Measurements from ENCODE around the gene ZXDB. TPM values are rescaled to one million over a fixed set of nuclear protein-coding genes. Genes with fewer than 3 reads are reported as not detected.

The ZXDB gene
- total and polyA plus RNA-seq, 10 of the 15 experiments (the other 5 are each of a cell fraction or from before 2014, with no cell fraction given): 0.47 to 8.1 (median 2.9) TPM

GRCh38 chrX:57643698-57644097, 51.9 kb downstream of the ZXDB start:
- 0% methylated on average over 1 of the region's 1 CpG for WGBS (ENCODE audit: insufficient coverage, insufficient replicate concordance, low lambda C conversion rate, missing lambda C conversion rate)
- Histone ChIP-seq H3K4me3 (no peak overlapping the region), H2AFZ (ENCODE audit: control insufficient read depth, low read depth, low read length) (no peak overlapping the region), H3K9ac (ENCODE audit: control insufficient read depth, insufficient read depth, low read length) (no peak overlapping the region), H3K27me3 (replicated peaks in 1 of 2; ENCODE audit: control insufficient read depth in 2 of 2, insufficient read depth in 2 of 2, low read length in 1 of 2) (no peaks in the 10 kb centered on the region), H3K9me3 (replicated peaks; ENCODE audit: control insufficient read depth, insufficient read depth, low read length) (no peaks in the 10 kb centered on the region), H3K4me2 (ENCODE audit: control insufficient read depth, insufficient read depth) (no peak overlapping the region), H3K27ac (ENCODE audit: control insufficient read depth, insufficient read depth) (no peak overlapping the region), H3K36me3 (ENCODE audit: control insufficient read depth in 2 of 2, insufficient read depth in 2 of 2, low read length in 1 of 2) (no peaks in the 10 kb centered on the region), H4K20me1 (ENCODE audit: control insufficient read depth, insufficient read depth) (no peaks in the 10 kb centered on the region), H3K4me1 (ENCODE audit: control insufficient read depth, insufficient read depth, low read length) (no peaks in the 10 kb centered on the region), H3K79me2 (ENCODE audit: control insufficient read depth, insufficient read depth, low read length) (no peaks in the 10 kb centered on the region)
- FAIRE-seq (no peak), ATAC-seq (no peak), DNase-seq (ENCODE audit: low read depth, low spot score) (no peak)
- no TSS peak for BruUV-seq (replicated peaks)
- POLR2A ChIA-PET: no interaction called here
- RAD21 ChIA-PET (ENCODE audit: unreplicated experiment): no interaction called here
- CTCF ChIA-PET: no interaction called here
- in situ Hi-C loops (cut with MboI): no loop called here
- SMC1A ChIA-PET (ENCODE audit: uncharacterized antibody, unreplicated experiment): no interaction called here
- intact Hi-C loops (cut with micrococcal nuclease; ENCODE audit: unreplicated experiment): no loop called here
- TF ChIP-seq TBL1XR1 (IDR thresholded peaks at IDR 0.05; ENCODE audit: low read depth, low read length) (no peak), ZNF622 (IDR thresholded peaks at IDR 0.05) (no peak), ZBTB40 (IDR thresholded peaks at IDR 0.05; ENCODE audit: borderline replicate concordance) (no peak), NFXL1 (IDR thresholded peaks at IDR 0.05; ENCODE audit: borderline replicate concordance) (no peak), CREB1 (IDR thresholded peaks at IDR 0.05; ENCODE audit: low read depth) (no peak), EGR1 (IDR thresholded peaks at IDR 0.05; ENCODE audit: borderline replicate concordance in 1 of 2, low read depth in 2 of 2, low read length in 2 of 2) (no peak), STAT1 (conservative IDR thresholded peaks at IDR 0.05) (no peak), PRDM15 (CRISPR knock-in tag; IDR thresholded peaks at IDR 0.05) (no peak), PAX8 (IDR thresholded peaks at IDR 0.05) (no peak), FOXM1 (IDR thresholded peaks at IDR 0.05; ENCODE audit: low read depth, low read length) (no peak), MTA3 (IDR thresholded peaks at IDR 0.05; ENCODE audit: borderline replicate concordance, low read length) (no peak), E2F8 (IDR thresholded peaks at IDR 0.05; ENCODE audit: low read depth, partially characterized antibody) (no peak), RBBP5 (conservative IDR thresholded peaks at IDR 0.05) (no peak), IKZF2 (IDR thresholded peaks at IDR 0.05) (no peak), KAT2A (conservative IDR thresholded peaks at IDR 0.05; ENCODE audit: control insufficient read depth, low read depth, low read length) (no peak), HCFC1 (IDR thresholded peaks at IDR 0.05; ENCODE audit: low read length) (no peak), LARP7 (IDR thresholded peaks at IDR 0.05) (no peak)
